Karpas-422 (cell line): Measurements from ENCODE around the gene NGEF. TPM values are rescaled to one million over a fixed set of nuclear protein-coding genes. Genes with fewer than 3 reads are reported as not detected.

Experiments used
- DNase-seq: peaks from one replicate; pipeline ENCODE4 v3.0.0-alpha.2; 2015
- H2AFZ ChIP-seq: fragments of 200-600 bp; sonication (generic); 2 replicates; pipeline ENCODE4 v1.6.1; 2014; ENCODE audit warnings: antibody characterized with exemption, low read length, mixed read lengths
- H3K27ac ChIP-seq: fragments of 200-600 bp; sonication (generic); 2 replicates; pipeline ENCODE4 v1.5.1; 2014; ENCODE audit warnings: mild to moderate bottlenecking, low read length, moderate library complexity
- H3K27me3 ChIP-seq: fragments of 200-600 bp; sonication (generic); 2 replicates; pipeline ENCODE4 v1.6.1; 2014; ENCODE audit warnings: low read length, mixed read lengths
- H3K36me3 ChIP-seq: fragments of 200-600 bp; sonication (generic); 2 replicates; pipeline ENCODE4 v1.6.1; 2014; ENCODE audit warnings: low read length, mixed read lengths; ENCODE audit not compliant: insufficient read depth
- H3K4me1 ChIP-seq: fragments of 200-600 bp; sonication (generic); 2 replicates; pipeline ENCODE4 v1.6.1; 2014; ENCODE audit warnings: mild to moderate bottlenecking, low read length, mixed read lengths
- H3K4me2 ChIP-seq: fragments of 200-600 bp; sonication (generic); 2 replicates; pipeline ENCODE4 v1.6.1; 2014; ENCODE audit warnings: low read length, low read depth, mild to moderate bottlenecking; ENCODE audit not compliant: poor library complexity, severe bottlenecking
- H3K4me3 ChIP-seq: fragments of 200-600 bp; sonication (generic); 2 replicates; pipeline ENCODE4 v1.5.1; 2014; ENCODE audit warnings: mild to moderate bottlenecking, antibody characterized with exemption, low read length, mixed read lengths
- H3K79me2 ChIP-seq: fragments of 200-600 bp; sonication (generic); 2 replicates; pipeline ENCODE4 v1.6.1; 2014; ENCODE audit warnings: mild to moderate bottlenecking, low read length, mixed read lengths
- H3K9ac ChIP-seq: fragments of 200-600 bp; sonication (generic); 2 replicates; pipeline ENCODE4 v1.6.0; 2014; ENCODE audit warnings: low read length
- H3K9me2 ChIP-seq: fragments of 200-600 bp; sonication (generic), shearing (Covaris generic); replicated peaks from 2 replicates; pipeline ENCODE4 v1.6.0; 2014; ENCODE audit warnings: mild to moderate bottlenecking, low read length, moderate library complexity; ENCODE audit not compliant: insufficient read depth
- H3K9me3 ChIP-seq: fragments of 300-700, 200-600 bp; sonication (generic); 2 replicates; pipeline ENCODE4 v1.6.1; 2014; ENCODE audit warnings: low read length, mixed read lengths
- H4K20me1 ChIP-seq: fragments of 200-600 bp; sonication (generic); 2 replicates; pipeline ENCODE4 v1.6.1; 2014; ENCODE audit warnings: mild to moderate bottlenecking, antibody characterized with exemption, low read length, low read depth; ENCODE audit not compliant: insufficient read depth
- total RNA-seq: library from RNA; depleted of rRNA; stranded (reverse); fragments of >200 nt; shearing (Covaris generic); gene quantifications from 2 replicates; pipeline ENCODE4 v1.2.3, GENCODE V29; 2014; ENCODE audit warnings: low replicate concordance

The NGEF gene
- total RNA-seq, 1 experiment from 2014 or later, result not detected

DNA sequence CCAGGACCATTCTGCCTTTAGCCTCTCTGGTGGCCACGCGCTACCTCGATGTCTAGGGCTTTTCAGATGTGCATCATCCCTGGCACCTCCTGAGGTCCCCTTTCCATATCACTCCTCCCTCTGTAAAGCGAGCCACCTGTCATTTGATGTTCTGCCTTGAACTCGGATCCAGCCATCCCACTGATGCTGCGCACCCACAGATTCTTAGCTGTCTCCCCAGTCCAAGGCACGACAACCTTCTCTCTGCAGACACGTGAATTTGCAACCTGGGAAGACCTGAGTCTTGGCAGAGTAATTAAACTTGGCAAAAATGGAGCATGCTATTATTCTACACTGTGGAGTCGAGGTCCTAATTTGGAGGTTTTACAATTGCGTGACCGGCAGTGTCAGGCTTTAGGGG lies 61.9 kb downstream of the NGEF start:
- no peaks in the 10 kb centered on the region for H3K27me3 ChIP-seq
- no peak overlapping the region for H3K4me3 ChIP-seq
- no peaks in the 10 kb centered on the region for H3K9me3 ChIP-seq
- H3K4me2 ChIP-seq, result no peak overlapping the region
- no peak for DNase-seq
- H3K79me2 ChIP-seq, result no peaks in the 10 kb centered on the region
- H2AFZ ChIP-seq, result no peak overlapping the region
- H3K27ac ChIP-seq, result no peak overlapping the region
- peaks cover 11% of the 10 kb centered on the region for H3K4me1 ChIP-seq
- H3K9me2 ChIP-seq, result no peaks in the 10 kb centered on the region
- H3K36me3 ChIP-seq, result no peaks in the 10 kb centered on the region
- no peak overlapping the region for H3K9ac ChIP-seq
- no peaks in the 10 kb centered on the region for H4K20me1 ChIP-seq

GRCh38 chr2:232950751-232951150 lies 62.3 kb downstream of the NGEF start:
- Histone ChIP-seq H3K27me3 (no peaks in the 10 kb centered on the region), H3K4me3 (no peak overlapping the region), H3K9me2 (no peaks in the 10 kb centered on the region), H3K36me3 (no peaks in the 10 kb centered on the region), H3K79me2 (no peaks in the 10 kb centered on the region), H3K27ac (no peak overlapping the region), H2AFZ (no peak overlapping the region), H3K4me1 (peaks cover 7% of the 10 kb centered on the region), H3K9me3 (no peaks in the 10 kb centered on the region), H3K4me2 (no peak overlapping the region), H4K20me1 (no peaks in the 10 kb centered on the region), H3K9ac (no peak overlapping the region)
- no peak for DNase-seq

DNA sequence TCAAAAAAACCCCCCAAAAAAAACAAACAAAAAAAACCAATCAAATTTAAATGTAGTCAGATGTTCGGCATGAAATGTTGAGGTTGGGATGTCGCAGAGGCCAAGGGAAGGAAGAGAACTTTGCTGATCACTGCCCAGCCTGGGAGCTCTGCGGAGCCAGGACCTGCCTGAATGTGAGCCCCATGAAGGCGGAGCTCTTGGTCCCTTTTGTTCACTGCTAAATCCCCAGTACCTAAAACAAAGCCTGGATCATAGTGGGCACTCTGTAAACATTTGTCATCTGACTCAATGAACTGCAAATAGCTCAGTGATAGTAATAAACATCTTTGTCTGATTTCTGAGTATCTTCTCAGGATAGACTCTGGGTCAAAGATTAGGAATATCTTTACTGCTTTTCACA lies 64.0 kb downstream of the NGEF start:
- no peaks in the 10 kb centered on the region for H3K9me2 ChIP-seq
- H3K9me3 ChIP-seq, result no peaks in the 10 kb centered on the region
- no peaks in the 10 kb centered on the region for H3K4me1 ChIP-seq
- no peak overlapping the region for H3K27ac ChIP-seq
- H3K9ac ChIP-seq, result no peak overlapping the region
- no peaks in the 10 kb centered on the region for H3K36me3 ChIP-seq
- no peak overlapping the region for H3K4me2 ChIP-seq
- no peak overlapping the region for H2AFZ ChIP-seq
- no peaks in the 10 kb centered on the region for H4K20me1 ChIP-seq
- H3K79me2 ChIP-seq, result no peaks in the 10 kb centered on the region
- H3K4me3 ChIP-seq, result no peak overlapping the region
- no peaks in the 10 kb centered on the region for H3K27me3 ChIP-seq
- DNase-seq, result no peak

GRCh38 chr2:232942831-232943230 lies 70.2 kb downstream of the NGEF start:
- Histone ChIP-seq H3K9ac (no peak overlapping the region), H3K9me3 (no peaks in the 10 kb centered on the region), H3K36me3 (no peaks in the 10 kb centered on the region), H3K27ac (no peak overlapping the region), H3K27me3 (no peaks in the 10 kb centered on the region), H3K79me2 (no peaks in the 10 kb centered on the region), H2AFZ (no peak overlapping the region), H3K4me3 (no peak overlapping the region), H4K20me1 (no peaks in the 10 kb centered on the region), H3K4me1 (no peaks in the 10 kb centered on the region), H3K9me2 (no peaks in the 10 kb centered on the region), H3K4me2 (no peak overlapping the region)
- no peak for DNase-seq

DNA sequence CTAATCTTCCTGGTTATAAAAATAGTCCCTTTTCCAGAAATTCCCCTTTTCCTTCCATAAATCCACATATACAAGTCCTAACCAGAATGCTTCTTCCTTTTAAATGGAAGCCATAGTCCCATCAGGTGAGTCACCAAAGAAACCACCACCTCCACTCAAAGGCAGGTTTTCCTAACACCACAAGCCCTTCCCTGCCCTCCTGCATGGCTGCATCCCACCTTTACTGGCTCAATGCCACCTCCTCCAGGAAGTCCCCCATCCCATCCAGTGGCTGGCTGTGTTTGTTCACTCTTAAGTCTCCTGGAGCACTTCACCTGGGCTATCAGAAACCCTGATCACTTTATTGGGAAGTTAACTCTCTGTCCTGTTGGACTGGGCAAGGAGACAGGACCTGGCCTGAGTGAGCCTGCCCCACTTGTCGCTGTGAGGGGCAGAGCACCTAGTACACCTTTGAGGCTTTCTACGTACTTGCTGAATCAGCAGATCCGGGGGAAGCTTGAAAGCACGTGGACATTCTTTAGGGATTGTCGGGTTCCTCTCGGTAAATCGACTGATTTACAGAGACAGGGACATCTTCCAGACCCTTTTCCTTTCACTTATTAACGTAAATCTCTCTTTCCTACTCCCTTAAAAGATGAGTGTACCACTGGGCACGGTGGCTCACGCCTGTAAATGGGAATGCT lies 71.0 kb downstream of the NGEF start:
- H3K27me3 ChIP-seq, result no peaks in the 10 kb centered on the region
- no peaks in the 10 kb centered on the region for H4K20me1 ChIP-seq
- H2AFZ ChIP-seq, result no peak overlapping the region
- no peak for DNase-seq
- no peak overlapping the region for H3K4me2 ChIP-seq
- H3K79me2 ChIP-seq, result no peaks in the 10 kb centered on the region
- H3K9ac ChIP-seq, result no peak overlapping the region
- no peaks in the 10 kb centered on the region for H3K4me1 ChIP-seq
- H3K36me3 ChIP-seq, result no peaks in the 10 kb centered on the region
- H3K9me3 ChIP-seq, result no peaks in the 10 kb centered on the region
- no peaks in the 10 kb centered on the region for H3K9me2 ChIP-seq
- H3K27ac ChIP-seq, result no peak overlapping the region
- H3K4me3 ChIP-seq, result no peak overlapping the region

GRCh38 chr2:232941400-232941799 lies 71.7 kb downstream of the NGEF start:
- DNase-seq, result no peak
- Histone ChIP-seq H4K20me1 (no peaks in the 10 kb centered on the region), H3K79me2 (no peaks in the 10 kb centered on the region), H3K27me3 (no peaks in the 10 kb centered on the region), H2AFZ (no peak overlapping the region), H3K4me1 (no peaks in the 10 kb centered on the region), H3K4me2 (no peak overlapping the region), H3K36me3 (no peaks in the 10 kb centered on the region), H3K27ac (no peak overlapping the region), H3K9me3 (no peaks in the 10 kb centered on the region), H3K4me3 (no peak overlapping the region), H3K9me2 (no peaks in the 10 kb centered on the region), H3K9ac (no peak overlapping the region)

- Histone ChIP-seq H3K4me3 (no peak overlapping the region), H4K20me1 (no peaks in the 10 kb centered on the region), H3K27me3 (no peaks in the 10 kb centered on the region), H3K36me3 (no peaks in the 10 kb centered on the region), H3K9me2 (no peaks in the 10 kb centered on the region), H3K79me2 (no peaks in the 10 kb centered on the region), H3K4me2 (no peak overlapping the region), H3K4me1 (no peaks in the 10 kb centered on the region), H3K9me3 (no peaks in the 10 kb centered on the region), H3K9ac (no peak overlapping the region), H3K27ac (no peak overlapping the region), H2AFZ (no peak overlapping the region)
- DNase-seq, result no peak
Measured at GRCh38 chr2:232940724-232941123, 72.3 kb downstream of the NGEF start.

GRCh38 chr2:232937278-232937906 lies 75.7 kb downstream of the NGEF start:
- H3K4me1 ChIP-seq, result no peaks in the 10 kb centered on the region
- no peaks in the 10 kb centered on the region for H3K27me3 ChIP-seq
- no peaks in the 10 kb centered on the region for H3K9me3 ChIP-seq
- no peaks in the 10 kb centered on the region for H3K79me2 ChIP-seq
- H3K36me3 ChIP-seq, result no peaks in the 10 kb centered on the region
- no peak overlapping the region for H3K27ac ChIP-seq
- no peaks in the 10 kb centered on the region for H4K20me1 ChIP-seq
- no peak overlapping the region for H3K4me3 ChIP-seq
- H3K4me2 ChIP-seq, result no peak overlapping the region
- no peak overlapping the region for H3K9ac ChIP-seq
- H2AFZ ChIP-seq, result no peak overlapping the region
- no peaks in the 10 kb centered on the region for H3K9me2 ChIP-seq
- DNase-seq, result no peak
